Measurements from ENCODE around the gene CRB1.
A peak's percentile ranks its signal among the peaks of the same experiment; 100 is the strongest.

DNA sequence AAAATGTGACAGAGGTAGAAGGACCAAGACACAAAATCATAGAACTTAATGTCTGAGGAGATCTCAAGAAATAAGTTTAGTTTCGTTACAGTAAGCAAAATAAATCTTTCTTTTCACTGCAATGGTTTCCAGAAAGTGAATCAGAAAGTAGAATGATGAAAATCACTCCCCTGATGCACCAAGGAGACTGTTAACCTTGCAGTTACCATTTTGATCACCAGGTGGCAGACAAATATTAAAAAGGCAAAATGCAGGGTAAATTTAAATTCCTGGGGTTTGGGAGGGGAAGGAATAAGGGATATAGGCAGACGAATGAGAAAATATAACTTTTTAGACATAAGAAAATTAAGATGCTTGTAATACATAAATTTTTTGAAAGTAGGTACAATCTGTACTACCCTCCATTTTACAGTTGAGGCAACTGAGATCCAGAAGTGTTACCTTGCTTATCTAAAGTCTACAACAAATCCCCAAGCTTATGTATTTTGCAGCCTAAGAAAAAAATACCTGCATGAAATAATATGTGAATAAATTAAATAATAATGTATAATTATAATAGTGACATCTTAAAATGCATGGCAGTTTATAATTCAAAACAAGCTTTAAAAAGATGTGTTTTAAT is 253.2 kb downstream of the CRB1 start:
- TF ChIP-seq, protein P1, sequence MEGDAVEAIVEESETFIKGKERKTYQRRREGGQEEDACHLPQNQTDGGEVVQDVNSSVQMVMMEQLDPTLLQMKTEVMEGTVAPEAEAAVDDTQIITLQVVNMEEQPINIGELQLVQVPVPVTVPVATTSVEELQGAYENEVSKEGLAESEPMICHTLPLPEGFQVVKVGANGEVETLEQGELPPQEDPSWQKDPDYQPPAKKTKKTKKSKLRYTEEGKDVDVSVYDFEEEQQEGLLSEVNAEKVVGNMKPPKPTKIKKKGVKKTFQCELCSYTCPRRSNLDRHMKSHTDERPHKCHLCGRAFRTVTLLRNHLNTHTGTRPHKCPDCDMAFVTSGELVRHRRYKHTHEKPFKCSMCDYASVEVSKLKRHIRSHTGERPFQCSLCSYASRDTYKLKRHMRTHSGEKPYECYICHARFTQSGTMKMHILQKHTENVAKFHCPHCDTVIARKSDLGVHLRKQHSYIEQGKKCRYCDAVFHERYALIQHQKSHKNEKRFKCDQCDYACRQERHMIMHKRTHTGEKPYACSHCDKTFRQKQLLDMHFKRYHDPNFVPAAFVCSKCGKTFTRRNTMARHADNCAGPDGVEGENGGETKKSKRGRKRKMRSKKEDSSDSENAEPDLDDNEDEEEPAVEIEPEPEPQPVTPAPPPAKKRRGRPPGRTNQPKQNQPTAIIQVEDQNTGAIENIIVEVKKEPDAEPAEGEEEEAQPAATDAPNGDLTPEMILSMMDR (IDR thresholded peaks at IDR 0.05; ENCODE audit: insufficient read depth, low read length, poor library complexity, severe bottlenecking) = peak; percentile 55
- no peak for TF ChIP-seq EZH2phosphoT487 (conservative IDR thresholded peaks at IDR 0.05; ENCODE audit: low read length)

Measured in SU-DHL-6 (cell line).